Tibial nerve (tissue), 4 donors: ENCODE measurements around the gene ASPSCR1. TPM values are rescaled to one million over a fixed set of nuclear protein-coding genes. Genes with fewer than 3 reads are reported as not detected.
"Not testable (repeated sequence)": the region's sequence is repeated elsewhere in the genome, so short reads cannot be mapped to it uniquely, and the experiment has no call there.

Experiments used
- DNase-seq, 2 donors: peaks; one replicate each; pipeline ENCODE4 v3.0.0-alpha.2; 2019; ENCODE audit warnings: low spot score in 2 of 2
- H3K27ac ChIP-seq, 4 donors: fragments of 200-600 bp; sonication (generic) in 3 of 4; one replicate each; pipeline ENCODE4 v1.5.1; 2017 to 2019; ENCODE audit warnings: mild to moderate bottlenecking in 1 of 4
- H3K27me3 ChIP-seq, 2 donors: fragments of 200-600 bp; sonication (generic) in 1 of 2; one replicate each; pipeline versions ENCODE4 v1.5.1 to v1.6.0; 2017 to 2019
- H3K36me3 ChIP-seq, 3 donors: fragments of 200-600 bp; sonication (generic); one replicate each; pipeline ENCODE4 v1.5.1; 2018 to 2019
- H3K4me1 ChIP-seq, 4 donors: fragments of 200-600 bp; sonication (generic) in 3 of 4; one replicate each; pipeline ENCODE4 v1.5.1; 2017 to 2019
- H3K4me3 ChIP-seq, 4 donors: fragments of 200-600 bp; sonication (generic) in 3 of 4; one replicate each; pipeline ENCODE4 v1.5.1; 2017 to 2019; ENCODE audit warnings: mild to moderate bottlenecking in 1 of 4, moderate library complexity in 1 of 4
- H3K9me3 ChIP-seq, 4 donors: fragments of 200-600 bp; sonication (generic) in 3 of 4; one replicate each; pipeline ENCODE4 v1.5.1; 2017 to 2019
- CTCF ChIP-seq, 5 experiments: fragments of 200-600 bp in 3 of 5; fragments of 450-650 bp in 2 of 5; sonication (generic) in 3 of 5; IDR thresholded peaks; one replicate each; pipeline ENCODE4 v1.5.1; 2016 to 2019; ENCODE audit warnings: antibody characterized with exemption in 5 of 5, mild to moderate bottlenecking in 3 of 5, moderate library complexity in 2 of 5
- EP300 ChIP-seq, 2 donors: sonication (generic); formaldehyde crosslinking; IDR thresholded peaks; one replicate each; pipeline ENCODE4 v1.6.1; 2017; ENCODE audit warnings: antibody characterized with exemption in 2 of 2, mild to moderate bottlenecking in 1 of 2
- POLR2A ChIP-seq, 2 donors: fragments of 450-650 bp; IDR thresholded peaks; one replicate each; pipeline ENCODE4 v1.6.1; 2017; ENCODE audit warnings: antibody characterized with exemption in 2 of 2, mild to moderate bottlenecking in 2 of 2, moderate library complexity in 2 of 2
- WGBS, 2 donors: methylation state at CpG; one replicate each; pipeline ENCODE4 v1.1.5; 2018; 5-methylcytosine and 5-hydroxymethylcytosine counted together
- total RNA-seq, 4 donors: library from RNA; depleted of rRNA; stranded (reverse); fragments of >200 nt; gene quantifications; one replicate each; pipeline ENCODE4 v1.1.0, GENCODE V29; 2016

The ASPSCR1 gene
- total RNA-seq, 4 donors from 2014 or later = 32.9 to 82.8 (median 55.6) TPM

GRCh38 chr17:82037092-82037888 lies 59.9 kb downstream of the ASPSCR1 start, which contains the start of gene DCXR:
TSS of gene DCXR (minus strand) at chr17:82037697. CDS start at chr17:82037682, 15 bp downstream.
- Histone ChIP-seq H3K36me3 (peaks cover 0 to 8% (median 0%) of the 10 kb centered on the region in 3 donors), H3K4me3 (peak within 1 kb of the TSS; percentile 43 to 74 (median 58)), H3K27me3 (peaks cover 0 to 8% of the 10 kb centered on the region in 2 donors), H3K4me1 (peaks cover 6 to 33% (median 15%) of the 10 kb centered on the region in 4 donors), H3K27ac (peak within 1 kb of the TSS; percentile 91 to 98 (median 96)), H3K9me3 (no peaks in the 10 kb centered on the region)
- 0 to 1% methylated on average over 32 to 66 of the region's 92 CpGs for WGBS, 2 donors
- DNase-seq = peak; percentile 96 to 97
- TF ChIP-seq EP300 (IDR thresholded peaks at IDR 0.05) (peak; percentile 73 to 100), CTCF (IDR thresholded peaks at IDR 0.05) (peak; percentile 69 to 91 (median 84)), POLR2A (IDR thresholded peaks at IDR 0.05) (peak; percentile 93 to 99)

GRCh38 chr17:82037889-82038195 lies 60.4 kb downstream of the ASPSCR1 start:
- no peak for DNase-seq
- 7 to 9% methylated on average over 10 of the region's 10 CpGs for WGBS, 2 donors
- Histone ChIP-seq H3K27ac (peak overlapping the region; percentile 91 to 98 (median 96)), H3K9me3 (no peaks in the 10 kb centered on the region), H3K36me3 (peaks cover 0 to 8% (median 0%) of the 10 kb centered on the region in 3 donors), H3K4me3 (peak overlapping the region; percentile 43 to 74 (median 58)), H3K4me1 (peaks cover 6 to 28% (median 14%) of the 10 kb centered on the region in 4 donors), H3K27me3 (peaks cover 0 to 3% of the 10 kb centered on the region in 2 donors)
- TF ChIP-seq CTCF (IDR thresholded peaks at IDR 0.05) = no peak
- no peak for TF ChIP-seq POLR2A (IDR thresholded peaks at IDR 0.05)
- no peak for TF ChIP-seq EP300 (IDR thresholded peaks at IDR 0.05)

- H3K4me3 ChIP-seq, H3K36me3 ChIP-seq, H3K9me3 ChIP-seq, DNase-seq, H3K27me3 ChIP-seq: not testable (repeated sequence)
- 77 to 85% methylated on average over 16 of the region's 16 CpGs for WGBS, 2 donors
- Histone ChIP-seq H3K4me1 (peaks cover 6 to 26% (median 14%) of the 10 kb centered on the region in 4 donors), H3K27ac (peak overlapping the region in 2 of 4 donors; percentile 98)
Observed at GRCh38 chr17:82038796-82039409, 61.5 kb downstream of the ASPSCR1 start.

- no peak overlapping the region for H3K4me3 ChIP-seq
- peaks cover 0 to 8% (median 0%) of the 10 kb centered on the region in 3 donors for H3K36me3 ChIP-seq
- TF ChIP-seq EP300 (IDR thresholded peaks at IDR 0.05) (no peak), CTCF (IDR thresholded peaks at IDR 0.05) (no peak), POLR2A (IDR thresholded peaks at IDR 0.05) (no peak)
- no peaks in the 10 kb centered on the region for H3K9me3 ChIP-seq
- H3K27ac ChIP-seq = no peak overlapping the region
- WGBS, 2 donors = 87 to 96% methylated on average over 8 of the region's 8 CpGs
- no peak for DNase-seq
- peaks cover 6 to 23% (median 14%) of the 10 kb centered on the region in 4 donors for H3K4me1 ChIP-seq
- H3K27me3 ChIP-seq = no peaks in the 10 kb centered on the region
Observed at GRCh38 chr17:82039695-82040299, 62.4 kb downstream of the ASPSCR1 start.

GRCh38 chr17:82041144-82041814 lies 63.9 kb downstream of the ASPSCR1 start:
- no peak for DNase-seq
- TF ChIP-seq POLR2A (IDR thresholded peaks at IDR 0.05) (no peak), CTCF (IDR thresholded peaks at IDR 0.05) (no peak), EP300 (IDR thresholded peaks at IDR 0.05) (no peak)
- H3K4me3 ChIP-seq = no peak overlapping the region
- peaks cover 3 to 14% (median 8%) of the 10 kb centered on the region in 4 donors for H3K4me1 ChIP-seq
- WGBS, 2 donors = 65 to 66% methylated on average over 17 of the region's 17 CpGs
- no peak overlapping the region for H3K27ac ChIP-seq
- H3K36me3 ChIP-seq = no peaks in the 10 kb centered on the region
- H3K27me3 ChIP-seq = no peaks in the 10 kb centered on the region
- no peaks in the 10 kb centered on the region for H3K9me3 ChIP-seq
